Natural killer cell (primary cell): ENCODE measurements around the gene UMAD1. TPM values are rescaled to one million over a fixed set of nuclear protein-coding genes. Genes with fewer than 3 reads are reported as not detected.

Experiments
- ATAC-seq, 3 donors: fragments of 150-1000 bp in 2 of 3; fragments of 200-7000 bp in 1 of 3; cut with Tn5 transposase; 1 replicate in 1 of 3; 2 replicates in 2 of 3; pipeline ENCODE4 v1.10.0; 2021; ENCODE audit warnings: mild to moderate bottlenecking in 2 of 3, moderate library complexity in 2 of 3
- DNase-seq, 2 donors: peaks; one replicate each; pipeline versions ENCODE4 v3.0.0 to v3.0.0-alpha.2; 2013 to 2021; ENCODE audit warnings: mixed read lengths in 1 of 2
- H3K27ac ChIP-seq: one replicate; pipeline ENCODE4 v1.5.1; 2013; ENCODE audit warnings: mild to moderate bottlenecking, low read length
- H3K27me3 ChIP-seq: one replicate; pipeline ENCODE4 v1.6.1; 2013; ENCODE audit warnings: low read length; ENCODE audit not compliant: control insufficient read depth, insufficient read depth
- H3K36me3 ChIP-seq: one replicate; pipeline ENCODE4 v1.6.1; 2013; ENCODE audit warnings: low read length; ENCODE audit not compliant: control insufficient read depth, insufficient read depth
- H3K4me1 ChIP-seq: one replicate; pipeline ENCODE4 v1.6.1; 2013; ENCODE audit warnings: low read length; ENCODE audit not compliant: control insufficient read depth, insufficient read depth
- H3K4me3 ChIP-seq: one replicate; pipeline ENCODE4 v1.5.1; 2013; ENCODE audit warnings: low read length
- H3K9me3 ChIP-seq: one replicate; pipeline ENCODE4 v1.6.1; 2013; ENCODE audit warnings: low read length; ENCODE audit not compliant: control insufficient read depth, insufficient read depth
- H3K27ac Mint-ChIP-seq, 2 donors: one replicate each; pipeline ENCODE4 v1.8.0; 2022; ENCODE audit warnings: mild to moderate bottlenecking in 2 of 2, mixed read lengths in 2 of 2, moderate library complexity in 1 of 2
- H3K27me3 Mint-ChIP-seq, 2 donors: one replicate each; pipeline ENCODE4 v1.8.0; 2022; ENCODE audit warnings: low read depth in 2 of 2, mixed read lengths in 2 of 2
- H3K36me3 Mint-ChIP-seq: one replicate; pipeline ENCODE4 v1.8.0; 2022; ENCODE audit warnings: mixed read lengths
- H3K4me1 Mint-ChIP-seq, 2 donors: one replicate each; pipeline ENCODE4 v1.8.0; 2022; ENCODE audit warnings: mixed read lengths in 2 of 2
- H3K4me3 Mint-ChIP-seq: one replicate; pipeline ENCODE4 v1.8.0; 2022; ENCODE audit warnings: mild to moderate bottlenecking, moderate library complexity, mixed read lengths
- H3K9me3 Mint-ChIP-seq, 2 donors: one replicate each; pipeline ENCODE4 v1.8.0; 2022; ENCODE audit warnings: mixed read lengths in 2 of 2
- WGBS: methylation state at CpG from one replicate; pipeline ENCODE4 v1.1.7; 2013; ENCODE audit warnings: missing lambda C conversion rate; ENCODE audit not compliant: insufficient coverage; 5-methylcytosine and 5-hydroxymethylcytosine counted together
- intact Hi-C: fragments of 100-400 bp; cut with micrococcal nuclease; formaldehyde crosslinking; loops from one replicate; pipeline ENCODE4 v1.14.2; 2022
- total RNA-seq, 4 donors: library from RNA; stranded (reverse); fragments of 120-200 nt in 1 of 4; gene quantifications; one replicate each; pipeline versions ENCODE4 v1.2.3 to v1.2.4, GENCODE V29; 2013 to 2022
- TF ChIP-seq, protein P1 (sequence below): fragments of 200-600 bp; IDR thresholded peaks from one replicate; pipeline ENCODE4 v1.8.0; 2022; ENCODE audit warnings: antibody characterized with exemption

The UMAD1 gene
- total RNA-seq, 3 donors from 2014 or later (not counting 1 experiment from before 2014, with no cell fraction given) = 12.3 to 16.5 (median 14.6) TPM

DNA sequence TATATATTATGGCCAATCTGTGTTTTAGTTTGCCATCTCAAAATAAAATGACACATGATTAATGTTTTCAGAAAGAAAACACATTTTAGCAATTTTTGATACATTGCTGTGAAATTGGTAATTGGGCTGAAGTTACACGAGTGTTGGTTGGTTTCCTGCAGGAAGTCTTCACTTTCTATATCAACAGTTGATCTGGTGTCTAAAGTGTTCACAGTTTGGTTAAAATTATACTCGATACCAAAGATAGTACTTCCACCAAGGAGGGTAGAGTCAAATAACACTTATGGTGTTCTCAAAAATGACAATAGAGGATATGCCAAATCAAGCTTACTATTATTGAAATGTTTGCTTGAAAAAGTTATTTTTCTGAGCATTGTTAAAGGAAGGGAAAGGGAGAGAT lies 207.7 kb downstream of the UMAD1 start:
- peak; percentile 72 to 93 (median 79) for ATAC-seq
- no peaks in the 10 kb centered on the region for H3K27me3 Mint-ChIP-seq
- H3K27me3 ChIP-seq = no peaks in the 10 kb centered on the region
- H3K27ac Mint-ChIP-seq = peak overlapping the region; percentile 83
- peak overlapping the region; percentile 82 for H3K4me3 Mint-ChIP-seq
- peaks cover 46 to 48% of the 10 kb centered on the region in 2 donors for H3K4me1 Mint-ChIP-seq
- H3K4me1 ChIP-seq = peaks cover 12% of the 10 kb centered on the region
- DNase-seq = peak in 1 of 2 donors; percentile 24
- no peaks in the 10 kb centered on the region for H3K36me3 Mint-ChIP-seq
- intact Hi-C loops = loop anchor here (2.0 kb wide), 2 partner anchors 97 to 279 kb away; no protein-coding TSS in a partner anchor
- WGBS = no CpG with 5 or more reads among the region's 2 CpGs
- H3K4me3 ChIP-seq = no peak overlapping the region
- H3K9me3 ChIP-seq = no peaks in the 10 kb centered on the region
- H3K36me3 ChIP-seq = no peaks in the 10 kb centered on the region
- no peaks in the 10 kb centered on the region for H3K9me3 Mint-ChIP-seq
- TF ChIP-seq, protein P1, sequence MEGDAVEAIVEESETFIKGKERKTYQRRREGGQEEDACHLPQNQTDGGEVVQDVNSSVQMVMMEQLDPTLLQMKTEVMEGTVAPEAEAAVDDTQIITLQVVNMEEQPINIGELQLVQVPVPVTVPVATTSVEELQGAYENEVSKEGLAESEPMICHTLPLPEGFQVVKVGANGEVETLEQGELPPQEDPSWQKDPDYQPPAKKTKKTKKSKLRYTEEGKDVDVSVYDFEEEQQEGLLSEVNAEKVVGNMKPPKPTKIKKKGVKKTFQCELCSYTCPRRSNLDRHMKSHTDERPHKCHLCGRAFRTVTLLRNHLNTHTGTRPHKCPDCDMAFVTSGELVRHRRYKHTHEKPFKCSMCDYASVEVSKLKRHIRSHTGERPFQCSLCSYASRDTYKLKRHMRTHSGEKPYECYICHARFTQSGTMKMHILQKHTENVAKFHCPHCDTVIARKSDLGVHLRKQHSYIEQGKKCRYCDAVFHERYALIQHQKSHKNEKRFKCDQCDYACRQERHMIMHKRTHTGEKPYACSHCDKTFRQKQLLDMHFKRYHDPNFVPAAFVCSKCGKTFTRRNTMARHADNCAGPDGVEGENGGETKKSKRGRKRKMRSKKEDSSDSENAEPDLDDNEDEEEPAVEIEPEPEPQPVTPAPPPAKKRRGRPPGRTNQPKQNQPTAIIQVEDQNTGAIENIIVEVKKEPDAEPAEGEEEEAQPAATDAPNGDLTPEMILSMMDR = no peak
- H3K27ac ChIP-seq = peak overlapping the region; percentile 44

DNA sequence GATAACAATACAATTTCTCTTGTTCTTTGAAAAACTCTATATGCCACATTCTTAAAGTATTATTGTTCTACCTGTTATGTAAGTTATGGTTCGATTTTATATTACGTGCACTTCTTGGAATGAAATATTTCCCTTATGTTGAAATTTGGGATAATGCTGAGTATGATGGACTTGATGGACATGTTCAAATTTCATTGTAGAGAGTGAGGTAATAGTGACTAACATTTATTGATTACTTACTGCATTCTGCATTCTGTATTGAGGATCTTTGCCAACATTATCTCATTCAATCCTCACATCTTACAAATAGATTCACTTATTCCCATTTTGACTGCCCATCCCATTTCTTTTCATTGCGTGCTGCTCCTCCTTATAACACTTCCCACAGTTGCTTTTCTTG lies 208.3 kb downstream of the UMAD1 start:
- WGBS = 100% methylated on average over 2 of the region's 3 CpGs
- peak overlapping the region; percentile 83 for H3K27ac Mint-ChIP-seq
- no peak overlapping the region for H3K27ac ChIP-seq

DNA sequence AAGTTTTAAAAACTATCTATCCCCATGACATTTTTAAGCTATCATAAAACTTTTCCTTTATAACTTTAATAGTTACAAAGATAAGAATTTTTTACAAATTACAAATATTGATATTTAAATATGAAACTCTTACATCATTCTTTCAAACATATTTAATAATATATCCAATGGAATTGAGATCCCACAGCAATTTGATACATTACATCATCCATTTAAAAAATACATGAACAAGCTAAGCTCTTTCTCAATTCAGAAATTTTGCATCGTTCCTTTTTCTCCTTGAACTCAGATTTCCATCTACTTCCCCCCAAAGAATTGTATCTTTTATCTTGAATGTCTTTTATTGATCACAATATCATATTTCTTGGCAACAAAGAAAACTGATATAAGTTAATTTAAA lies 209.6 kb downstream of the UMAD1 start:
- Histone ChIP-seq H3K27ac (no peak overlapping the region), H3K9me3 (peaks cover 10% of the 10 kb centered on the region), H3K4me1 (peaks cover 12% of the 10 kb centered on the region), H3K36me3 (no peaks in the 10 kb centered on the region), H3K27me3 (no peaks in the 10 kb centered on the region), H3K4me3 (no peak overlapping the region)
- Mint-ChIP-seq H3K36me3 (no peaks in the 10 kb centered on the region), H3K27me3 (no peaks in the 10 kb centered on the region), H3K4me3 (no peak overlapping the region), H3K4me1 (peaks cover 46 to 48% of the 10 kb centered on the region in 2 donors), H3K9me3 (no peaks in the 10 kb centered on the region), H3K27ac (peak overlapping the region in 1 of 2 donors; percentile 83)
- TF ChIP-seq, protein P1 = no peak
- 86% methylated on average over 1 of the region's 1 CpG for WGBS
- ATAC-seq = no peak
- intact Hi-C loops = loop anchor here (2.0 kb wide), 1 partner anchor 17 kb away; no protein-coding TSS in a partner anchor
- no peak for DNase-seq

More for the DNA sequence above, 208.3 kb downstream of the UMAD1 start:
- Mint-ChIP-seq H3K4me1 (peaks cover 46 to 48% of the 10 kb centered on the region in 2 donors), H3K4me3 (peak overlapping the region; percentile 35), H3K9me3 (no peaks in the 10 kb centered on the region), H3K27me3 (no peaks in the 10 kb centered on the region), H3K36me3 (no peaks in the 10 kb centered on the region)
- TF ChIP-seq, protein P1 = no peak
- DNase-seq (no peak), ATAC-seq (no peak)
- intact Hi-C loops = loop anchor here (2.0 kb wide), 2 partner anchors 96 to 278 kb away; no protein-coding TSS in a partner anchor
- H3K36me3 ChIP-seq = no peaks in the 10 kb centered on the region
- H3K4me1 ChIP-seq = peaks cover 12% of the 10 kb centered on the region
- H3K9me3 ChIP-seq = no peaks in the 10 kb centered on the region
- H3K4me3 ChIP-seq = no peak overlapping the region
- no peaks in the 10 kb centered on the region for H3K27me3 ChIP-seq

DNA sequence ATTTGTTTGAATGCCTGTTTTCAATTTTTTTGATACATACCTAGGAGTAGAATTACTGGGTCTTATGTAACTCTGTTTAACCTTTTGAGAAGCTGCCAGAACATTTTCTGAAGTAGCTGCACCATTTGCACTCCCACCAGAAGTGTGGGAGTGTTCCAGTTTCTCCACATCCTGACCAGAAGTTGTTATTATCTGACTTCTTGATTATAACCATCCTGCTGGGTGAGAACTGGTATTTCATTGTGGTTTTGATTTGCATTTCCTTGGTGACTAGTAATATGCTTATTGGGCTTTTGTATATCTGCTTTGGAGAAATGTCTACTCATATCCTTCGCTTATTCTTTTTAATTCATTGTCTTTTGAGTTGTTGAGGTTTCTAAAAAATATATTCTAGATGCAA lies 210.8 kb downstream of the UMAD1 start:
- H3K36me3 ChIP-seq = no peaks in the 10 kb centered on the region
- no peak for DNase-seq
- no peak overlapping the region for H3K4me3 ChIP-seq
- peak in 2 of 3 donors; percentile 43 to 62 for ATAC-seq
- peaks cover 16% of the 10 kb centered on the region for H3K9me3 ChIP-seq
- H3K9me3 Mint-ChIP-seq = peaks cover 5% of the 10 kb centered on the region in 2 donors
- peak overlapping the region; percentile 78 for H3K4me3 Mint-ChIP-seq
- H3K27ac Mint-ChIP-seq = peak overlapping the region; percentile 80 to 83
- WGBS = no CpG with 5 or more reads among the region's 1 CpG
- TF ChIP-seq, protein P1 = no peak
- intact Hi-C loops = loop anchor here (2.0 kb wide), 1 partner anchor 15 kb away; no protein-coding TSS in a partner anchor
- H3K4me1 Mint-ChIP-seq = peaks cover 48 to 51% of the 10 kb centered on the region in 2 donors
- H3K36me3 Mint-ChIP-seq = peaks cover 9% of the 10 kb centered on the region
- no peak overlapping the region for H3K27ac ChIP-seq
- H3K27me3 ChIP-seq = no peaks in the 10 kb centered on the region
- peaks cover 12% of the 10 kb centered on the region for H3K4me1 ChIP-seq
- H3K27me3 Mint-ChIP-seq = no peaks in the 10 kb centered on the region
